Measurements from ENCODE around the gene EPHA7.

- TF ChIP-seq CTCF (IDR thresholded peaks at IDR 0.05), result no peak
- TF ChIP-seq EP300 (IDR thresholded peaks at IDR 0.05), result no peak
- TF ChIP-seq POLR2AphosphoS5 (IDR thresholded peaks at IDR 0.05), result no peak
These were observed 93.6 kb downstream of the EPHA7 start for GRCh38 chr6:93325761-93326160.
